Stimulated activated CD4-positive, alpha-beta T cell treated with anti-CD3 and anti-CD28 coated beads, Interleukin-1b, Interleukin-23, amount 100 ng/mL, for 24 hours (primary cell): ENCODE measurements around the gene RAB44.
"Not testable (repeated sequence)": the region's sequence is repeated elsewhere in the genome, so short reads cannot be mapped to it uniquely, and the experiment has no call there.

Experiments used
- DNase-seq, 4 experiments: peaks; one replicate each; pipeline ENCODE4 v3.0.0-alpha.2; 2020; ENCODE audit warnings: low read depth in 4 of 4, low spot score in 1 of 4

RAB44 gene, protein sequence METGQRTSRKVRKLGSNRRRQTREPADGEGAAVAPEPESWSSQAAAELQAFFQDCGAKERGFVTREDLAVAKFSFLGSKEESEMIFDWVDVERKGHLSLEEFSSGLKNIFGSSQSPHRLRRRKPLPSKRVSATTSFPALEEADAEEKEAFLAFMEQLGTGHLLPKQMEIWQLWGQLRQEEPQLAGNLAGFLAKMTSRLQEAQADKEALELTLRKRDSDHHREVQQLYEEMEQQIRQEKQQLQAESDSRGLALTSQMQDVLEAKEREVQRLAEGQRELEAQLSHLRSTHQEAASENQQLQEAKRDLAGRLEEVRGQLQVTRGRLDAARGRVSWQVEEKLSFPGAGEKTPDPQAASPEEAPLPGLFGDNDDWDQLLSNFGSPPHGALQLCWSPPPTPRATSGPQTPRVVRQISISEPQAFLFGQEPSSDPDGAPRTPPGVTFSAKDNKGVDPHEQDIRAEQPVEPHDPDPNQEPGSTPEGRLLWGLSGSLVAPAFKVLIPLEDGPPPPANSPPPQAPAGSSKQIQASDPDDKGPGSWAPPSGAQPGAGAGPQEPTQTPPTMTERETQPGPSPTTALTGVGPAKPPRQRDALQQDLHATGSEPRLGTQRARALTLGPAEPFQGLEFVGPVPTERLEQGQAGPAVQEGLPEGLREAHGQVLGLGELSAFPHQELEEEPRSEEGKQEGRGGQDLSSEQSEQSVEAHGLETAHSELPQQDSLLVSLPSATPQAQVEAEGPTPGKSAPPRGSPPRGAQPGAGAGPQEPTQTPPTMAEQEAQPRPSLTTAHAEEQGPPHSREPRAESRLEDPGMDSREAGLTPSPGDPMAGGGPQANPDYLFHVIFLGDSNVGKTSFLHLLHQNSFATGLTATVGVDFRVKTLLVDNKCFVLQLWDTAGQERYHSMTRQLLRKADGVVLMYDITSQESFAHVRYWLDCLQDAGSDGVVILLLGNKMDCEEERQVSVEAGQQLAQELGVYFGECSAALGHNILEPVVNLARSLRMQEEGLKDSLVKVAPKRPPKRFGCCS

DNA sequence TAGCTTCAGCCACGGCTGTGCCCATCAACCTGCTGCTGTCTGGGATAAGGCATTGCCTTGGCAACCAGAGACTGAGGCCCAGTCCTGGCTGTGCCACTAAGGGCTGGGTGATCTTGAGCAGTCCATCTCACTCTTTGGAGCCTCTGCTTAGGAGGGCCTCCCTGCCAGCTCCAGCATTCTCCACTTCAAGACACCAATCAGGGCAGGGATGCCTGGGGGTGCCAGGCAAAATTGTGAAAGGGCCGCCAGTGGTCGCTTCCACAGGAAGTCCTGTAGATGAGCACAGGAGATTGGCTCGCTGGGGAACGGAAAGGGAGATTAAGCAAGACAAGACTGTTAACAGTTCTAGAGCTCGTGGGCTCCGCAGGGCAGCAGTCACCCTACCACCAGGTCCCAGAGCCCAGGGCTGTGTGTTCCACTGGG is at the start of gene RAB44:
RAB44 (plus strand) TSS at position 346 of the 423 bp plus-strand sequence. CDS start 6,410 bp downstream, outside the sequence.
- no peak for DNase-seq

GRCh38 chr6:36649086-36649485 is 48.5 kb upstream of the RAB44 start:
- DNase-seq = no peak

DNA sequence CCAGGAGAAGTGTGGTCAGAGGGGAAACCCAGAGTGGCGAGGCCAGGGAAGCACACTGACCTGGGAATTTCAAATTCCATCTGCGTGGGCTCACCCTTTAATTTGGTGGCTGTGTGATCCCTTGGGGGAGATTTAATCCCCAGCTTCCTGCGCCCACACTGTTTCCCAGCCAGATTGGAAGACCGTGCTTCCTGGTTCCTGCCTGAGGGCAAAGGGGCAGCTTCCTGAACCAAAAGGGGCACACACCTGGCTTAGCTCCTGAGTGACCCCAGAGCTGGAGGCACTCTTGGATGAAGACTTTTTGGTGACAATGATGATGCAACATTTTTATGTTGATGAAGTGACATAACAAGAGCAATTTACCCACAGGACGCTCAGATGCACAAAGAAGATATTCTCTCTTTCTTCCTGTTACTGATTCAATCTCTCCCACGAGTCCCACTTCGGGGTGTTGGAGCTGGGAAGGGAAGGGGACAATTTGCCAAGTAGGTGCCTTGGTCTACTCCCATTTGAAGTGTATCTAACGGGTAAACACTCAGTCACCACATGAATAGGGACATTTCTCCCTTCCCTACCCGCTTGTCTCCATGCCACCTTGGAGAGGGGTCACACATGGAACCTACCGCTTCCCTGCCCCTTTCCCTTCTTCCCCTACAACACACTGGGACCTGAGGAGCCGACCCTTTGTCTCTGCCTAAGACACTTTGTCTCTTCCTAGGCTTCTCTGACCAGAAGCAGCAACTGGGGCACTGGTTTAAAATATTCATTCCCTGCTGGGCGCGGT is 47.7 kb upstream of the RAB44 start:
- no peak for DNase-seq

- no peak for DNase-seq
These were observed 46.7 kb upstream of the RAB44 start for GRCh38 chr6:36650848-36651478.

DNA sequence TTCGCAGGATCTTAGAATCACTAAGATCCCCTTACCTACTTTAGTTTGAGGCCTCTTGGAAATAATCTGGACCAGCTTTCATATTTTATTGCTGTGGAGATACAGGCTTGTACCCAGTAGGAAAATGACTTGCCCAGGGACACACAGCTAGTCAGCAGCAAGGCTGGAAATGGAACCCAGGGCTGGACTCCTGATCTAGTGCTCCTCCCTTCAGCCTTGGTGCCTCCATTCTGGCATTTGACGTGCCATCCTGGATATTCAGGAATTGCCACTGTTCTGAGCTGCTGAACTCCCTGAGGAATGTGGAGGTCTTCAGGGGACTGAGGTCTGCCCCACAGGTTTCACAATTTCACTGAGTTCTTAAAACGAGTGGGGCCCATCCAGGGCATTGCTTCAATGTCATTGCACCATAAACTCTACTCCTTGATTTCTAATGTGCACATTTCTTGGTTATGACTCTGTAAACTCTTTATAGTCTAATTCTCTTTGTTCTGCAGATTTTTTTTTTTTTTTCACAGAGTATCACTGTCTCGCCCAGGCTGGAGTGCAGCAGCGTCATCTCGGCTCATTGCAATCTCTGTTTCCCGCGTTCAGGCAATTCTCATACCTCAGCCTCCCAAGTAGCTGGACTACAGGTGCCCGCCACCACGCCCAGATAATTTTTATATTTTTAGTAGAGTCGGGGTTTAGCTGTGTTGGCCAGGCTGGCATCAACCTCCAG is 45.8 kb upstream of the RAB44 start:
- no peak for DNase-seq

DNA sequence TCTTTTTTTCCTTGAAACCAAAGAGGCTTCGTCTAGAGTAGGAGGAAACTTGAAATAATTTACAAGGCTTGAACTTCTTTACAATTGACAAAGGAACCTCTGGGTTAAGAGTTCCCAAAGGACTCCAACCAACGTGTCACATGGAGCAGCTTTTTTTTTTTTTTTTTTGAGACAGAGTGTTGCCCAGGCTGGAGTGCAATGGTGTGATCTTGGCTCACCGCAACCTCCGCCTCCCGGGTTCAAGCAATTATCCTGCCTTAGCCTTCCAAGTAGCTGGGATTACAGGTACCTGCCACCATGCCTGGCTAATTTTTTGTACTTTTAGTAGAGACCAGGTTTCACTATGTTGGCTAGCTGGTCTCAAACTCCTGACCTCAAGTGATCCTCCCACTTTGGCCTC is 43.2 kb upstream of the RAB44 start:
- DNase-seq = not testable (repeated sequence)

GRCh38 chr6:36655085-36655724 is 42.4 kb upstream of the RAB44 start:
- no peak for DNase-seq

- no peak for DNase-seq
These were observed 41.2 kb upstream of the RAB44 start for GRCh38 chr6:36656441-36656840.

- no peak for DNase-seq
These were observed 40.4 kb upstream of the RAB44 start for GRCh38 chr6:36657271-36657670.

DNA sequence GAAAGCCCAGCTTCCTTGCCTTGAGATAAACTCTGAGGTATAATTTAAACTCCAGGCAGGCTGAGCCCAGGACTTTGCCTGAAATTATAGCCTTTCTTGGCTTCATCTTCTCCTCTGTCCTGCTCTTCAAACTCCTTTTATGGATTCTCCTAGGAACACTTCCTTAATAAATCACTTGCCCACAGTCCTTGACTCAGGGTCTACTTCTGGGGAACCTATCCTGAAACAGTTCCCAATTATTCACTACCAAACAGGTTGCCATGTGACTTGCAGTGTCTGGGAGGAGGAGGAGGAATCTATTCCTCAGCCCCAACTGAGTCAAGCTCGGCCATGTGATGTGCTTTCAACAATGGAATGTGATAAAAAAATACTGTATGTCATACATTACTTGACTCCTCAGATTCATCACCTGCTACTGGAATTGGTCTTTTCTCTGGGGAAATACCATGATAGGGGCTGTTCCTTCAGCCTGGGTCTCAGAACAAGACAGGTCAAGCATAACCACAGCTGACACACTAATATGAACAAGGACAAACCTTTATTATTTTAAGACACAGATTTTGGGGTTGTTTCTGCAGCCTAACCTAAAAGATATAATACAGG is 39.6 kb upstream of the RAB44 start:
- DNase-seq = no peak

DNA sequence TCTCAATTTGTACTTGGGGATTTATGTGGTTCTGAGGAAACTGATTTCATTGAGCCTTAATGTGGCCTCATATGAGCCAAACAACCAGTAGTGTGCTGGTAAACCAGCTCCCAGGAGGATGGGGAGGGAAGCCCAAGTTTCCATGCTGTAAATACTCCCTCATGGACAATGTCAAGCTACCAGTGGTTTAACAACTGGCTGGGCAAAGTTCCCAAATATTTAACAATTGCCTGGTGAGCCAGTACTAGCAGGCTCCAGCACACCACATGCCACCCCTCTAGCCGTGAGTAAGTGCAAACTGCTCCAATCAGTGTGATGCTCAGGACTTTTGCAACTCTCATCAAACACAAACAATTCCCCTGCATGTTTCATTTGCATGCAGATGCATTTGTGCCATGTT is 38.4 kb upstream of the RAB44 start:
- no peak for DNase-seq

DNA sequence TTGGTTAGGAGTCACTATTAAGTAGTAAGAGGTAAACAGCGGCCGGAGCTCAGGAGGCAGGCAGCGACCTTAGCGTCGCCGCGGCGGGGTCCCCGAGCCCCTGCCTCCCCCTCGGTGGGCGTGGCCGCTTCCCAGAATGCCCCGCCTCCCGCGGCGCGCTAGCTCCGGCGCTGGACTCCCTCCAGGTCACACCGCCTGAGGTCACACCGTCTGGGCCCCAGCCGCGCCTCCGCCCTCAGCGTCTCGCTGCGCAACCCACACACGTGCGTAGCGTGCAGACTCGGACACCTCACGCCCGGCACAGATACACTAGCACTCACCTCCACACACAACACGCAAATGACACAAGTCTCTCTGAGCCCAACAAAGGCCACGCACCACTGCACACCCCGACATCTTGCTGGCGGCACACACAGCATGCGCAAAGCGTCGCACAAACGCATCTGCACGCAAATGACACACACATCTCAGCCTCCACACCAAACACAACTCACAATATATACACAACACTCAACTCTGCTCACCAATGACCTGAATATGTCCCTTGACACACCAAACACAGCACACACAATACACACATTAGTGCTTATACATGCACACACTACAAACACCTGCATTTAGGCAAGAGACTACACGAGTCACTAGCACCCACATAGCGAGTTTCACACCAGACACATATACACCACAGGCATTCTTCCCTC is 36.7 kb upstream of the RAB44 start:
- no peak for DNase-seq

DNA sequence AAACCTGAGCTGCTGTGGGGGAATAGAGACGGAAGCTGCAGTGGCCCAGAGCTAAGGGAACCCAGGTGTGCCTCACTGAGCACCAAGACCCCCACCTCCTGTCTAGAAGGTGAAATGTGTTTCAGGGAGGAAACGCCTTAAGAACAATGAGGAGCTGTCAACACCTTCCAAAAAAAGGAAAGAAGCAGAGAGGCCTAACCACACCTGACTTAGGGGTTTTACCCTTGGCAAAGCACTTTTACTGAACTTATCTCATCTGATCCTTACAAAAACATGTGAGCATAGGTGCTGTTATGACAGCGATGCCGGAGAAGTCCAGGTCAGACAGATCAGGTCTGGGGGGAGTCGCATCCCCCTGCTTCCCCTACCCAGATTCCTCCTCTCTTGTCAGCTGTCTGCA is 35.2 kb upstream of the RAB44 start:
- no peak for DNase-seq

DNA sequence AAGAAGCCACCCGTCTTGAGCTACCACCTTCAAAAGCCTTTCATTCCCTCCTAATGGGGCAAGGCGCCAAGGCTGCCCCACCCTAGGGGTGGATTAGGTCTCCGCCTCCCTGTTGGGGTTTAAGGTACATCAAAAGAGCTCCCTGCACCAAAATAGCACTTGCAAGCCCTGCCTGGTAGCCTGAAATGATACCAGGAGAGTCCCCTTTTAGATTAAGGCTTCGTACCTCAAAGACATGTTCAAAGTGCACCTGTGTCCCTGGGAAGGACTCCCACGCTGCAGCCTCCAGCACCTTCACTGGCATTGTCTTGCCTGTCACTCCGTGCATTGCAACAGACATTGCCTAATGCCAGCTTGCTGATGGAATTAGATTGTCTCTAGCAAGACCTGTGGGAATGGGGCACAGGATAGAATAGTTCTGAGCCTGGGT is 34.8 kb upstream of the RAB44 start:
- DNase-seq = no peak

- DNase-seq = no peak
These were observed 33.9 kb upstream of the RAB44 start for GRCh38 chr6:36663504-36664446.

DNA sequence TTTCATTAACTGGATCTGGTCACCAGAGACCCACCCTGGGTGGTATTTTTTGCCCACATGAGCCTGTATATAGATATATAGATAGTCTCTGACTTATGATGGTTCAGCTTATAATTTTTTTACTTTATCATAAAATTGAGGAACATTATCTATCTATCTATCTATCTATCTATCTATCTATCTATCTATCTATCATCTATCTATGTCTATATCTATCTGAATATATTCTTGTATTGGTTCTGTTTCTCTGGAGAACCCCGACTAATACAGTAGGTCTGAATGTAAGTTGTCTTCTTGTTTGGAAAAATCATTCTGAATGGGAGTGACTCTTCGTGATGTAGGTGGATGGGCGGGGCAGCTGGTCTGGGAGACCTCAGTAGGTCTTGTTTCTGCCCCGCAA is 32.4 kb upstream of the RAB44 start:
- DNase-seq = no peak

GRCh38 chr6:36666287-36666686 is 31.3 kb upstream of the RAB44 start:
- no peak for DNase-seq
